Measurements from ENCODE around the gene GRSF1.

Gene GRSF1

GRCh38 chr4:70818921-70819320 lies 20.8 kb downstream of the GRSF1 start:
- no peak overlapping the region for H3K4me3 ChIP-seq (ENCODE audit: control insufficient read depth, low read depth, low read length)
- no peak for TF ChIP-seq CTCF (IDR thresholded peaks at IDR 0.05; ENCODE audit: control insufficient read depth, insufficient read depth, low read depth, low read length, missing control alignments)
- DNase-seq (ENCODE audit: low read depth), result no peak

GRCh38 chr4:70818173-70818855 lies 21.4 kb downstream of the GRSF1 start:
- TF ChIP-seq CTCF (IDR thresholded peaks at IDR 0.05; ENCODE audit: control insufficient read depth, insufficient read depth, low read depth, low read length, missing control alignments), result no peak
- DNase-seq (ENCODE audit: low read depth), result no peak
- H3K4me3 ChIP-seq (ENCODE audit: control insufficient read depth, low read depth, low read length), result no peak overlapping the region

- no peak for DNase-seq (ENCODE audit: low read depth)
- no peak overlapping the region for H3K4me3 ChIP-seq (ENCODE audit: control insufficient read depth, low read depth, low read length)
- TF ChIP-seq CTCF (IDR thresholded peaks at IDR 0.05; ENCODE audit: control insufficient read depth, insufficient read depth, low read depth, low read length, missing control alignments), result no peak
These were observed 22.8 kb downstream of the GRSF1 start for GRCh38 chr4:70816894-70817293.

- no peak for TF ChIP-seq CTCF (IDR thresholded peaks at IDR 0.05; ENCODE audit: control insufficient read depth, insufficient read depth, low read depth, low read length, missing control alignments)
- no peak for DNase-seq (ENCODE audit: low read depth)
- H3K4me3 ChIP-seq (ENCODE audit: control insufficient read depth, low read depth, low read length), result no peak overlapping the region
These were observed 24.3 kb downstream of the GRSF1 start for GRCh38 chr4:70815370-70815769.

GRCh38 chr4:70808151-70808550 lies 31.5 kb downstream of the GRSF1 start:
- no peak for TF ChIP-seq CTCF (IDR thresholded peaks at IDR 0.05; ENCODE audit: control insufficient read depth, insufficient read depth, low read depth, low read length, missing control alignments)
- DNase-seq (ENCODE audit: low read depth), result no peak
- H3K4me3 ChIP-seq (ENCODE audit: control insufficient read depth, low read depth, low read length), result no peak overlapping the region

- TF ChIP-seq CTCF (IDR thresholded peaks at IDR 0.05; ENCODE audit: control insufficient read depth, insufficient read depth, low read depth, low read length, missing control alignments), result no peak
These were observed 36.6 kb downstream of the GRSF1 start for GRCh38 chr4:70802928-70803580.

More at GRCh38 chr4:70802928-70803580, 36.6 kb downstream of the GRSF1 start:
- no peak for DNase-seq (ENCODE audit: low read depth)
- H3K4me3 ChIP-seq (ENCODE audit: control insufficient read depth, low read depth, low read length), result no peak overlapping the region

Measured in AG09309 (cell line).